A549 treated with Mapracorat at 1 μM for 4 hours (cell line): ENCODE measurements around the gene SS18L1. TPM values are rescaled to one million over a fixed set of nuclear protein-coding genes. Genes with fewer than 3 reads are reported as not detected.

ENCODE experiments used
- total RNA-seq: library from RNA; stranded (reverse); fragments of 200-300 nt; extraction: Qiagen RNA extraction; gene quantifications from 5 replicates; pipeline ENCODE4 v1.2.3, GENCODE V29; 2022

Gene SS18L1, protein sequence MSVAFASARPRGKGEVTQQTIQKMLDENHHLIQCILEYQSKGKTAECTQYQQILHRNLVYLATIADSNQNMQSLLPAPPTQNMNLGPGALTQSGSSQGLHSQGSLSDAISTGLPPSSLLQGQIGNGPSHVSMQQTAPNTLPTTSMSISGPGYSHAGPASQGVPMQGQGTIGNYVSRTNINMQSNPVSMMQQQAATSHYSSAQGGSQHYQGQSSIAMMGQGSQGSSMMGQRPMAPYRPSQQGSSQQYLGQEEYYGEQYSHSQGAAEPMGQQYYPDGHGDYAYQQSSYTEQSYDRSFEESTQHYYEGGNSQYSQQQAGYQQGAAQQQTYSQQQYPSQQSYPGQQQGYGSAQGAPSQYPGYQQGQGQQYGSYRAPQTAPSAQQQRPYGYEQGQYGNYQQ
- total RNA-seq = 6.1 to 10.7 TPM (median 9.4 TPM) in 5 replicates

GRCh38 chr20:62143081-62143956, at the start of gene SS18L1, which contains the start of gene PSMA7:
SS18L1 (plus strand) TSS chr20:62143769; CDS start chr20:62143821, 52 bp downstream.
PSMA7 (minus strand) TSS chr20:62143394; CDS start chr20:62143303, 91 bp downstream.

DNA sequence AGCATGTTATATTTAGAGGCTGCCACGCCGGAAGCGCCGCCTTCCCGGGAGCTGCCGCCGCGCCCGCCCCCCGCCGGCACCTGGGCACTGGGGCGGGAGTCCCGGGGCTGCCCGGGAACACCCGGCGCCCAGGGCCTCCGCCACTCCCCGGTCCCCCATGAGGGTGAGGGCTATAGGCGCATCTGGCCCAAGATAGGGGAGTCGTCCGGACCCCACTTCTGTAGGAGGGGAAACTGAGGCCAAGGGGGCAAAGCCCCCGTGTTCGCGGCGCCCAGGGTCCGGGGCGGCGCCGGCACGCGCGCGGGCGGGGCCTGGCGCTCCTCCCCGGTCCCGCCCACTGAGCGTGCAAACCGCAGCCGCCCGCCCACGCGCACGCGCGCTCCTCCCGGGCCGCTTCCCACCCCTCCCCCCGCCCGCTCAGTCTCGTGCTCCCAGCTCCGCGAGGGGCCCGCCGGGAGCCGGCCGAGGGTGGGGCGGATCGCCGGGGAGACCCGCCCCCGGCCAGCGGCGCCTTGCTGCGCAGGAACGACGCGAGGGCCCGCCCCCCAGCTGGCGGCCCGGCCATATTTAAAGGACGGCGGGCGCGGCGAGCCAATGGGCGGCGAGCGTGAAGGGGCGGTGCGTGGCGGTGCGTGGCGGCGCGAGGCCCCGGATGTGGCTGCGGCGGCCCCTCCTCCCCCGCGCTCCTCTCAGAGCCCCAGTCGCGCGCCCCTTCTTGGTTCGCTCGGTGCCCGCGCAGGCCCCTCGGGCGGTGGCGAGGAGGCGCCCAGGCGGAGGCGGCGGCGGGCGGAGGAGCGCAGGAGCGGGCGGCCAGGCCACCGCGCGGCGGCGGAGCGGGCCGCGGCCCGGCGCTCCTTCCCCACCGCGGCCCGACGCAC, 21.6 kb upstream of the SS18L1 start, which contains the start of gene LSM14B:
Gene LSM14B, plus strand, starts transcription at position 700 of the 878 bp plus-strand sequence. CDS start 192 bp downstream, outside the sequence.

DNA sequence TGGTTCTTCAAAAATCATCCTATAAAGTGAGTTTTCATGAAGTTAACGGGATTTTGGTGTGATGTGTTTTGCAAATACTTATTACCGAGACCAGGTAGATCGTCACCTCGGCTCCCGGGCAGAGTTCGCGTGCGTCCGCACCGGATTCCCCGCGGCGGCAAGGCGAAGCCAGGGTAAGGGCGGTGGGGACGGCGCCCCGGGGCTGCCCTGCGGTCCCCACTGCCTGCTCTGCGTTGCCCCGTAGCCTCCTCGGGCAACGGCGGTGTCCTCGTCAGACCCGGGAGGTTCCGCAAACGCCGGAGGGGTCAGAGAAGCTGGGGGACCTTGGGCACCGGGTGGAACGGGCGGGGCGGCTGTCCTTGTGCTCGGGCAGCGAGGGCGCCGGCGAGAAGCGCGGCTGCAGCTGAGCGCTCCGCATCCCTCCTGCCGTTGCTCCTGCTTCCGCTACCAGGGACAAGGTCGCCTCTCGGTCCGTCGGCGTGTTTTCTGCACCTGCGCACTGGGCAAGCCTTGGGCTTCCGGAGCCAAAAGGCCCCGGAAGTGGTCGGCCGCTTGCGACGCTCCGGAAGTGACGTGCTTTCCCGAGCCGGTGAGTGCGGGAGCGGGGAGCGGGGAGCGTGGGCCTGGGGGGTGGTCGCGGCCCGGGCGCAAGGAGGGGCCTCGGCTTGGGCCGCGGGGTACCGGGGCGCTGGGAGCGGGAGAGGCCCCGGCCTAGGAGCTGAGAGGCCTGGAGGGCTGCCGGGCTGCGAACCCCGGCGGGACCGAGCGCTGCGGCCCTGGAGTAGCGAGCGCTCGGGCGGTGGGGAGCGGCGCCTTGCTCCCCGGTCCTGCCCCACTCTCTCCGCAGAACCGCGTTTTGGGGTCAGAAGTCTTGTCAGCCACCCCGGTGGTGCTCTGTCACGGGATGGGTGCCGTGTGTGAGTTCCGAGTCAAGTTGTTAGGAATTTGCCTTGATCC, 39.2 kb downstream of the SS18L1 start, which contains the start of gene MTG2:
Gene MTG2, plus strand, starts transcription at position 560 of the 957 bp plus-strand sequence. CDS start 10,393 bp downstream, outside the sequence.

GRCh38 chr20:62219992-62220665, 76.6 kb downstream of the SS18L1 start, which contains the start of gene HRH3:
HRH3 (minus strand) TSS chr20:62220278; CDS start chr20:62219970, 308 bp downstream.

Other genes starting within 250 kb of the SS18L1 start
- gene TAF4, start 77.9 kb upstream of the SS18L1 start, total RNA-seq = 14.2 to 18.7 TPM (median 17.4 TPM) in 5 replicates
- gene LSM14B, start 21.3 kb upstream of the SS18L1 start, total RNA-seq = 21.5 to 26.4 TPM (median 26.3 TPM) in 5 replicates
- 481 to 596 TPM (median 560 TPM) in 5 replicates for gene PSMA7, start 375 bp upstream of the SS18L1 start, total RNA-seq
- gene MTG2, start 39.3 kb downstream of the SS18L1 start, total RNA-seq = 29.6 to 40.6 TPM (median 37.1 TPM) in 5 replicates
- gene HRH3, start 76.5 kb downstream of the SS18L1 start, total RNA-seq = not detected in 5 replicates
- gene OSBPL2, start 94.8 kb downstream of the SS18L1 start, total RNA-seq = 16.5 to 21.5 TPM (median 21.2 TPM) in 5 replicates
- gene ADRM1, start 159.2 kb downstream of the SS18L1 start, total RNA-seq = 152 to 196 TPM (median 187 TPM) in 5 replicates
- gene LAMA5, start 223.5 kb downstream of the SS18L1 start, total RNA-seq = 260 to 513 TPM (median 431 TPM) in 5 replicates
- gene RPS21, start 243.3 kb downstream of the SS18L1 start, total RNA-seq = 2,654 to 2,993 TPM (median 2,828 TPM) in 5 replicates